Measurements from ENCODE around the gene ZSCAN25.

DNA sequence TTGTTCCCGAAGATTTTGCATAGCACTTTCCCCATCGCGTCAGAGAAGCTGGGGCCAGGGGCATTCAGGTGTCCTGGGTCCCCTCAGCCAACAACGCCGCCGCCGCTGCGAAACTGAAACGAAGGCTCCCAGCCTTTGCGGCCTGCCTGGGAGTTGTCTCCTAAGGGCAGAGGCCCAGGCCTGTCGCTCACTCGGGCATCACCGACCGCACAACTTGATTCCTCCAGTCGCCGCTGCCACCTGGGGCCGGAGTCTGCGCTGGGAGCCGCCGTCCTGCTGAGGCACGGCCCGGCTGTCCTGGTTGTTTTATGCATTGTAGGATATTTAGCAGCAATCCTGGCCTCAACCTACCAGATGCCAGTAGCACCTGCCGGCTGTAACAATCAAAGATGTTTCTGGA is 22.0 kb downstream of the ZSCAN25 start:
- no peak for TF ChIP-seq CTCF (IDR thresholded peaks at IDR 0.05)
- no peak for TF ChIP-seq POLR2AphosphoS5 (IDR thresholded peaks at IDR 0.05; ENCODE audit: insufficient read depth in 1 of 2, low read depth in 1 of 2)

Data from vagina (tissue), 2 donors.